ENCODE data around the gene TNIP2. TPM values are rescaled to one million over a fixed set of nuclear protein-coding genes. Genes with fewer than 3 reads are reported as not detected.
"Not testable (repeated sequence)": the region's sequence is repeated elsewhere in the genome, so short reads cannot be mapped to it uniquely, and the experiment has no call there.

TNIP2 gene
- total RNA-seq, 1 experiment from 2014 or later: 35.8 TPM

GRCh38 chr4:2767046-2767704, 11.0 kb upstream of the TNIP2 start:
- no peak overlapping the region for H3K4me3 ChIP-seq (ENCODE audit: low read depth, low read length)
- Mint-ChIP-seq H3K4me3 (ENCODE audit: unreplicated experiment) (no peak overlapping the region), H3K4me1 (ENCODE audit: low read depth, unreplicated experiment) (no peaks in the 10 kb centered on the region), H3K36me3 (ENCODE audit: insufficient read depth, unreplicated experiment) (no peaks in the 10 kb centered on the region), H3K27me3 (ENCODE audit: insufficient read depth, unreplicated experiment) (peaks cover 3% of the 10 kb centered on the region), H3K27ac (ENCODE audit: unreplicated experiment) (no peak overlapping the region), H3K9me3 (ENCODE audit: unreplicated experiment) (peaks cover 13% of the 10 kb centered on the region)
- H3K27me3 ChIP-seq (replicated peaks; ENCODE audit: control insufficient read depth, insufficient read depth, low read length): no peaks in the 10 kb centered on the region
- peaks cover under 1% of the 10 kb centered on the region; the same call in 1 of the 2 replicates for H3K4me1 ChIP-seq
- no peaks in the 10 kb centered on the region for H3K36me3 ChIP-seq (ENCODE audit: control insufficient read depth, insufficient read depth, low read length)
- no peak for TF ChIP-seq CTCF (IDR thresholded peaks at IDR 0.05; ENCODE audit: insufficient read depth in 1 of 2, low read depth in 1 of 2, low read length in 1 of 2, severe bottlenecking in 1 of 2, unreplicated experiment in 1 of 2)
- BruUV-seq (replicated peaks): no TSS peak
- CTCF ChIA-PET: no interaction called here
- H3K9me3 ChIP-seq: no peaks in the 10 kb centered on the region
- intact Hi-C loops (cut with micrococcal nuclease; ENCODE audit: unreplicated experiment): no loop called here
- no peak for DNase-seq
- POLR2A ChIA-PET: no interaction called here

- Histone ChIP-seq H3K4me1 (peaks cover 9% of the 10 kb centered on the region), H3K27me3 (replicated peaks; ENCODE audit: control insufficient read depth, insufficient read depth, low read length) (no peaks in the 10 kb centered on the region), H3K4me3 (ENCODE audit: low read depth, low read length) (no peak overlapping the region), H3K9me3 (no peaks in the 10 kb centered on the region), H3K36me3 (ENCODE audit: control insufficient read depth, insufficient read depth, low read length) (no peaks in the 10 kb centered on the region)
- Mint-ChIP-seq H3K4me3 (ENCODE audit: unreplicated experiment) (no peak overlapping the region), H3K27me3 (ENCODE audit: insufficient read depth, unreplicated experiment) (peaks cover 3% of the 10 kb centered on the region), H3K4me1 (ENCODE audit: low read depth, unreplicated experiment) (peaks cover 2% of the 10 kb centered on the region), H3K27ac (ENCODE audit: unreplicated experiment) (no peak overlapping the region), H3K9me3 (ENCODE audit: unreplicated experiment) (peaks cover 11% of the 10 kb centered on the region), H3K36me3 (ENCODE audit: insufficient read depth, unreplicated experiment) (no peaks in the 10 kb centered on the region)
- ChIA-PET POLR2A (no interaction called here), CTCF (no interaction called here)
- intact Hi-C loops (cut with micrococcal nuclease; ENCODE audit: unreplicated experiment): no loop called here
- BruUV-seq (replicated peaks): no TSS peak
- TF ChIP-seq CTCF (IDR thresholded peaks at IDR 0.05; ENCODE audit: insufficient read depth in 1 of 2, low read depth in 1 of 2, low read length in 1 of 2, severe bottlenecking in 1 of 2, unreplicated experiment in 1 of 2): no peak
- DNase-seq: no peak
Measured at GRCh38 chr4:2765832-2766526, 9.8 kb upstream of the TNIP2 start.

- Histone ChIP-seq H3K4me1 (peaks cover 17% of the 10 kb centered on the region), H3K36me3 (ENCODE audit: control insufficient read depth, insufficient read depth, low read length) (no peaks in the 10 kb centered on the region), H3K9me3 (no peaks in the 10 kb centered on the region), H3K4me3 (ENCODE audit: low read depth, low read length) (no peak overlapping the region), H3K27me3 (replicated peaks; ENCODE audit: control insufficient read depth, insufficient read depth, low read length) (no peaks in the 10 kb centered on the region)
- ChIA-PET POLR2A (no interaction called here), CTCF (no interaction called here)
- H3K27me3 Mint-ChIP-seq (ENCODE audit: insufficient read depth, unreplicated experiment): no peaks in the 10 kb centered on the region
- no peak for TF ChIP-seq CTCF (IDR thresholded peaks at IDR 0.05; ENCODE audit: insufficient read depth in 1 of 2, low read depth in 1 of 2, low read length in 1 of 2, severe bottlenecking in 1 of 2, unreplicated experiment in 1 of 2)
- intact Hi-C loops (cut with micrococcal nuclease; ENCODE audit: unreplicated experiment): no loop called here
- no peak for DNase-seq
- no peak overlapping the region for H3K27ac Mint-ChIP-seq (ENCODE audit: unreplicated experiment)
- peaks cover 7% of the 10 kb centered on the region for H3K4me1 Mint-ChIP-seq (ENCODE audit: low read depth, unreplicated experiment)
- no peak overlapping the region for H3K4me3 Mint-ChIP-seq (ENCODE audit: unreplicated experiment)
- no TSS peak for BruUV-seq (replicated peaks)
- no peaks in the 10 kb centered on the region for H3K36me3 Mint-ChIP-seq (ENCODE audit: insufficient read depth, unreplicated experiment)
- peaks cover 6% of the 10 kb centered on the region for H3K9me3 Mint-ChIP-seq (ENCODE audit: unreplicated experiment)
Measured at GRCh38 chr4:2763511-2763967, 7.4 kb upstream of the TNIP2 start.

- H3K27me3 Mint-ChIP-seq (ENCODE audit: insufficient read depth, unreplicated experiment); H3K36me3 Mint-ChIP-seq (ENCODE audit: insufficient read depth, unreplicated experiment); H3K27me3 ChIP-seq (replicated peaks; ENCODE audit: control insufficient read depth, insufficient read depth, low read length); BruUV-seq (replicated peaks); CTCF ChIA-PET; H3K36me3 ChIP-seq (ENCODE audit: control insufficient read depth, insufficient read depth, low read length); H3K4me3 Mint-ChIP-seq (ENCODE audit: unreplicated experiment); H3K9me3 ChIP-seq; H3K9me3 Mint-ChIP-seq (ENCODE audit: unreplicated experiment); H3K4me1 Mint-ChIP-seq (ENCODE audit: low read depth, unreplicated experiment); POLR2A ChIA-PET; intact Hi-C loops (cut with micrococcal nuclease; ENCODE audit: unreplicated experiment); DNase-seq; H3K4me3 ChIP-seq (ENCODE audit: low read depth, low read length): not testable (repeated sequence)
- H3K27ac Mint-ChIP-seq (ENCODE audit: unreplicated experiment): peak overlapping the region; percentile 63
- H3K4me1 ChIP-seq: peaks cover 17% of the 10 kb centered on the region
Measured at GRCh38 chr4:2762486-2763370, 6.6 kb upstream of the TNIP2 start.
